HUDEP-2 (cell line): ENCODE results near the gene OR10H5.
"Not testable (repeated sequence)": the region's sequence is repeated elsewhere in the genome, so short reads cannot be mapped to it uniquely, and the experiment has no call there.

Experiments
- DNase-seq, 76 experiments: peaks; one replicate each; lab custom pipeline; 2025; ENCODE audit not compliant: unreplicated experiment in 76 of 76; lab: John Stamatoyannopoulos, UW

The OR10H5 gene

GRCh38 chr19:15787611-15788155, at the start of gene OR10H5:
Gene OR10H5 (plus strand): TSS chr19:15787661. CDS start chr19:15794049, 6,388 bp downstream.
- DNase-seq: no peak

- no peak for DNase-seq
These were observed 49.7 kb upstream of the OR10H5 start, which contains the start of gene OR10H3 for GRCh38 chr19:15737722-15738121. Gene OR10H3 (plus strand): TSS chr19:15737985. CDS start chr19:15741393, 3,408 bp downstream.

- DNase-seq: no peak
These were observed 46.7 kb upstream of the OR10H5 start for GRCh38 chr19:15740785-15741184.

GRCh38 chr19:15748239-15748638, 39.2 kb upstream of the OR10H5 start:
- no peak for DNase-seq

GRCh38 chr19:15758379-15758778, 29.1 kb upstream of the OR10H5 start:
- no peak for DNase-seq

- DNase-seq: peak in 23 of 76 experiments; percentile 3 to 35 (median 21)
These were observed 27.4 kb upstream of the OR10H5 start for GRCh38 chr19:15759962-15760565.

- peak in 2 of 76 experiments; percentile 9 to 11 for DNase-seq
These were observed 17.9 kb upstream of the OR10H5 start for GRCh38 chr19:15769586-15769985.

GRCh38 chr19:15774159-15774558, 13.3 kb upstream of the OR10H5 start:
- DNase-seq: not testable (repeated sequence)

- DNase-seq: no peak
These were observed 12.2 kb upstream of the OR10H5 start for GRCh38 chr19:15775249-15775648.

- DNase-seq: no peak
These were observed 11.2 kb upstream of the OR10H5 start for GRCh38 chr19:15776264-15776663.

- no peak for DNase-seq
These were observed 10.2 kb upstream of the OR10H5 start for GRCh38 chr19:15776991-15777970.

- DNase-seq: no peak
These were observed 7.5 kb upstream of the OR10H5 start for GRCh38 chr19:15779756-15780476.

GRCh38 chr19:15780610-15781418, 6.6 kb upstream of the OR10H5 start:
- no peak for DNase-seq

- no peak for DNase-seq
These were observed 5.8 kb upstream of the OR10H5 start for GRCh38 chr19:15781661-15782060.

GRCh38 chr19:15782211-15782610, 5.2 kb upstream of the OR10H5 start:
- no peak for DNase-seq

GRCh38 chr19:15782896-15783295, 4.6 kb upstream of the OR10H5 start:
- not testable (repeated sequence) for DNase-seq

- no peak for DNase-seq
These were observed 1.3 kb downstream of the OR10H5 start for GRCh38 chr19:15788594-15789270.

- no peak for DNase-seq
These were observed 2.6 kb downstream of the OR10H5 start for GRCh38 chr19:15790096-15790495.

GRCh38 chr19:15794279-15794678, 6.8 kb downstream of the OR10H5 start:
- DNase-seq: not testable (repeated sequence)
